RWPE1 (cell line): ENCODE measurements around the gene DYDC2.

Experiments
- CTCF ChIA-PET: fragments of 350-600 bp; sonication (Branson Sonifier 250); formaldehyde crosslinking; extraction: SDS; loops from one replicate; lab custom pipeline; 2021; lab: Yijun Ruan, JAX
- POLR2A ChIA-PET: fragments of 400-600 bp; formaldehyde crosslinking; extraction: SDS; loops from one replicate; lab custom pipeline; 2020; ENCODE audit warnings: antibody characterized with exemption; ENCODE audit not compliant: low non-redundant PET; lab: Yijun Ruan, JAX
- DNase-seq: peaks from one replicate; pipeline ENCODE4 v3.0.0; 2012; ENCODE audit warnings: low spot score
- H3K27ac ChIP-seq: fragments of 450-650 bp; 2 replicates; pipeline ENCODE4 v1.5.1; 2017
- TF ChIP-seq, protein P1 (sequence below): fragments of 450-650 bp; conservative IDR thresholded peaks from 2 replicates; pipeline ENCODE4 v1.5.1; 2017; ENCODE audit warnings: low read depth, mild to moderate bottlenecking

The DYDC2 gene

GRCh38 chr10:80411681-80412220 lies 55.2 kb downstream of the DYDC2 start:
- ChIA-PET POLR2A (interaction anchor here (0.8 kb wide), 1 partner anchor 92 kb away, joined by 3 read pairs; no protein-coding TSS in a partner anchor), CTCF (interaction anchor here (0.5 to 1.3 kb wide), 4 partner anchors 29 to 918 kb away, joined by 3 to 7 read pairs (median 4); no protein-coding TSS in a partner anchor)
- H3K27ac ChIP-seq = peak overlapping the region; percentile 55
- no peak for DNase-seq
- TF ChIP-seq, protein P1, sequence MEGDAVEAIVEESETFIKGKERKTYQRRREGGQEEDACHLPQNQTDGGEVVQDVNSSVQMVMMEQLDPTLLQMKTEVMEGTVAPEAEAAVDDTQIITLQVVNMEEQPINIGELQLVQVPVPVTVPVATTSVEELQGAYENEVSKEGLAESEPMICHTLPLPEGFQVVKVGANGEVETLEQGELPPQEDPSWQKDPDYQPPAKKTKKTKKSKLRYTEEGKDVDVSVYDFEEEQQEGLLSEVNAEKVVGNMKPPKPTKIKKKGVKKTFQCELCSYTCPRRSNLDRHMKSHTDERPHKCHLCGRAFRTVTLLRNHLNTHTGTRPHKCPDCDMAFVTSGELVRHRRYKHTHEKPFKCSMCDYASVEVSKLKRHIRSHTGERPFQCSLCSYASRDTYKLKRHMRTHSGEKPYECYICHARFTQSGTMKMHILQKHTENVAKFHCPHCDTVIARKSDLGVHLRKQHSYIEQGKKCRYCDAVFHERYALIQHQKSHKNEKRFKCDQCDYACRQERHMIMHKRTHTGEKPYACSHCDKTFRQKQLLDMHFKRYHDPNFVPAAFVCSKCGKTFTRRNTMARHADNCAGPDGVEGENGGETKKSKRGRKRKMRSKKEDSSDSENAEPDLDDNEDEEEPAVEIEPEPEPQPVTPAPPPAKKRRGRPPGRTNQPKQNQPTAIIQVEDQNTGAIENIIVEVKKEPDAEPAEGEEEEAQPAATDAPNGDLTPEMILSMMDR = no peak

DNA sequence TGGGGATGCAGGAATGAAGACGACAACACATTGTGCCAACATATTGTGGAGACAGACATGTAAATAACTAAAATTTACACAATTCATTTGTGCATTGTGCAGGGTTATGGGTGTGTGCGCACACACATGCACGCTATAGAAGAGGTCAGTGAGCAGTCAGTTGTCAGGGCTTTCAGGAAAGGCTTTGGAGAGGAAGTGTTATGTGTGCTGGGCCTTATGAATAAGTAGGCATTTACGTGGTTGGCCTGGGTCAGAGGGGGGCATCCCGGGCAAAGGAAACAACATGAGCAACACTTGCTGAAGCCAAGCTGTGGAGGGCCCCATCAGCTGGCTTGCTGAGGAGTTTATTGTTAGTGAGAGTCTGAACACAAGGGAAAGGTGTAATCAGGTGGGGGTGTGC lies 55.9 kb downstream of the DYDC2 start:
- DNase-seq = no peak
- CTCF ChIA-PET = no interaction called here
- TF ChIP-seq, protein P1 = no peak
- POLR2A ChIA-PET = no interaction called here
- H3K27ac ChIP-seq = peak overlapping the region; percentile 75; the same call in 1 of the 2 replicates

DNA sequence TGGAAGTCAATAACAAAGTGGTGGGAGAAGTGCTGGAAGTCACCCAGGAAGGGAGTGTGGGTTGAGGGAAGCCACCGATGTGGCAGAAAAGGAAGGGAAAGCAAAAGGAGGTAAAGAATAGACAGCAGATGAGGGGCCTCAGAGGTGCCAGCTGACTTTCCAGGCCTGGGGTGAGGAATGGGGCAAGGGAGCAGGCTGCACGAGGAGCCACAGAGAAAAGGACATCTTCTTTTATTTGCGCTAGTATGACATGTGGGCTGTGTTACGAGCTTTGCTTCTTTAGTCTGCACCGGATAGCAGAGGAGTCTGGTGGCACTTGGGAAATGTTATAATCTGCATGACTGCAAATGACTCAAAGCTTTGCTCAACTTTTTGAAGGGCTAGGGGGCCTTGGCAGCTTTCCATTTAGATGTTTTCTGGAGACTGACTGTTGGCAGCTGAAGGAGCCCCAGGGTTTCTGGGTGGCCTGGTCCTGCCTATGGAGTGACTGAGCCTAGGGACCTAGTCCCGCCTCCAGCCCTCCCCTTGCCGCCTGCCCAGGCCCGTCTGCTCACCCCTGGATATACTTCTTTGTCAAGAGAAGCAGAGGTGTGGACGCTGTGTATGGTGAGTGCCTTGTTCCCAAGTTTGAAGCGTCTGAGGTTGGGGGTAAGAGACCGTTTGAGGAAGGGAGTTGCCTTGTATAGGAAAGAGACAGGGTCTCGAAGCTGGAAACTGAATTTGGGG lies 56.9 kb downstream of the DYDC2 start:
- DNase-seq = peak; percentile 68
- POLR2A ChIA-PET = no interaction called here
- H3K27ac ChIP-seq = peak overlapping the region; percentile 75
- CTCF ChIA-PET = interaction anchor here (0.5 to 1.0 kb wide), 4 partner anchors 13 to 1230 kb away, joined by 3 to 4 read pairs (median 4); no protein-coding TSS in a partner anchor
- TF ChIP-seq, protein P1 = no peak

DNA sequence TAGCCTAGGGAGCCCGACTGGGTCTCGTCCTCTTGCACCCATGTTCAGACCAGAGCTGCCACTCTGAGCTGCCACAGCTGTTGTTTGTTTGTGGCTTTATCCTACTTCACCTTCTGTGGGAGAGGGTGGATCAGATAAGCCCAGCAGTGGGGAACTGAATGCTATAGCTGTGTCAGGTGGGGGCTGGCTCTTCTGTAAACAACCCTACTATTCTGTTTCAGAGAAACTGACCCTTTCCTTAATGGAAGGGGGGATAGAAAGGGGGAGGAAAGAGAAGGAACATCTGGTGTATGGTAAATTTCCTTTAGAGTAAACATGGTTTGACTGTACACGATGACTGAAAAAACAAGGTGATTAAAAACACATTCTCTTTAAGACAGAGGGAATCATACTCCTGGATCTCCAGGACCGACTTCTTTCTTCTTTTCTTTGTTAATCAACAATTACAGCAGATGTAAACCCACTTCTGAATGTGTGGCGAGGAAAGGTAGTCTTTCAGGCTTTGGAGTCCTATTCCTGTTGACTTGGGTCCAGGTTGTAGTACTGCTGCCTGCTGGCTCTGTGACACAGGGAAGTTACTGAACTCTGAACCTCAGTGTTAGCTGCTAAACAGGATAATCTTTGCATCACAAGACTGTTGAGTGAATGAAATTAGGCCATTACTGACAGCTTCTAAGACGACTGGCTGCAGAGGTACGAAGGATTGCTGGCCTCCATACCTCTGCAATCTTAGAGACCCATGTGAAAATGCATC lies 57.7 kb downstream of the DYDC2 start:
- DNase-seq = no peak
- ChIA-PET POLR2A (no interaction called here), CTCF (interaction anchor here (0.6 to 1.0 kb wide), 4 partner anchors 12 to 281 kb away, joined by 3 to 4 read pairs (median 4); no protein-coding TSS in a partner anchor)
- peak overlapping the region; percentile 75 for H3K27ac ChIP-seq
- TF ChIP-seq, protein P1 = no peak

DNA sequence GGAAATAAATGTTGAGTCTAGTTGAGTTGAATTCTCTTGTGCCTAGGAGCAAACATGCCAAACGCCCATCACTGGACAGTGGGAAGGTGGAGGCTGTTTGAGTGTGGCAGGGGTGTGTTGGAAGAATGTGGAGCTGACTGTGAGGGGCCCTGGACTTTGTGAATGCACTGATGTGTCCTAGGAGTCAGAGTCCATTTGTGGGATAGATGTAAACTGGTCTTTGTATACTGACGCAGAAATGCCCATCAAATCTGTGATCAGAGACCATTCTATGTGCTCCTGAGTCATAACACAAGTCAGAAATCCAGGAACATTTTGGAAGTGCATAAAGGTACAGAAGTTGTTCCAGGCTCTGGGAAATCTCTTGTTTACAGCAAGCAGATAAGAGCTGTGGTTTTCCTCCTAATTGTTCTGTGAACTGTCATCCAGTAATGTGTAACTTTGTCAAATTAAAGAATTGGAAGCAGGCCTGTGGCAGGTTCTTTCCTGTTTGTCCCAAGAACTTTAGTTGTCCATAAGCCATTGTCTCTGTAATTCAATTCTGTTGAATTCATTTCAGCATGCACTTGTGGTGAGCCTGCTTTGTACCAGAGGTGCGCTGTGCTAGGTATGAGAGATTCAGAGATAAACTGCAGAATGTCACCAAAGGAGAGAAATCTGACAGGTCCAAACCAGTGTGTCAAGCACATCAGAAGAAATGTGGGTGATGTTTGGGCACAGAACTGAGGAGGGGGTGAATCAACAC lies 59.3 kb downstream of the DYDC2 start:
- DNase-seq = no peak
- H3K27ac ChIP-seq = no peak overlapping the region
- CTCF ChIA-PET = interaction anchor here (0.6 kb wide), 1 partner anchor 181 kb away, joined by 5 read pairs; no protein-coding TSS in a partner anchor
- TF ChIP-seq, protein P1 = no peak
- POLR2A ChIA-PET = no interaction called here
